Measurements from ENCODE around the gene PLA2G4E. TPM values are rescaled to one million over a fixed set of nuclear protein-coding genes. Genes with fewer than 3 reads are reported as not detected.
A peak's percentile ranks its signal among the peaks of the same experiment; 100 is the strongest.

PLA2G4E gene, protein sequence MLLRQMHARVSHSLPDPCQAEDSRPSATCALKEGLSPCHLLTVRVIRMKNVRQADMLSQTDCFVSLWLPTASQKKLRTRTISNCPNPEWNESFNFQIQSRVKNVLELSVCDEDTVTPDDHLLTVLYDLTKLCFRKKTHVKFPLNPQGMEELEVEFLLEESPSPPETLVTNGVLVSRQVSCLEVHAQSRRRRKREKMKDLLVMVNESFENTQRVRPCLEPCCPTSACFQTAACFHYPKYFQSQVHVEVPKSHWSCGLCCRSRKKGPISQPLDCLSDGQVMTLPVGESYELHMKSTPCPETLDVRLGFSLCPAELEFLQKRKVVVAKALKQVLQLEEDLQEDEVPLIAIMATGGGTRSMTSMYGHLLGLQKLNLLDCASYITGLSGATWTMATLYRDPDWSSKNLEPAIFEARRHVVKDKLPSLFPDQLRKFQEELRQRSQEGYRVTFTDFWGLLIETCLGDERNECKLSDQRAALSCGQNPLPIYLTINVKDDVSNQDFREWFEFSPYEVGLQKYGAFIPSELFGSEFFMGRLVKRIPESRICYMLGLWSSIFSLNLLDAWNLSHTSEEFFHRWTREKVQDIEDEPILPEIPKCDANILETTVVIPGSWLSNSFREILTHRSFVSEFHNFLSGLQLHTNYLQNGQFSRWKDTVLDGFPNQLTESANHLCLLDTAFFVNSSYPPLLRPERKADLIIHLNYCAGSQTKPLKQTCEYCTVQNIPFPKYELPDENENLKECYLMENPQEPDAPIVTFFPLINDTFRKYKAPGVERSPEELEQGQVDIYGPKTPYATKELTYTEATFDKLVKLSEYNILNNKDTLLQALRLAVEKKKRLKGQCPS
- total RNA-seq, result 8.8 TPM

GRCh38 chr15:42020713-42021273 is at the start of gene PLA2G4E:
Gene PLA2G4E, minus strand, starts transcription at chr15:42021042. Its CDS starts 12 bp downstream, at chr15:42021030.
- H3K36me3 ChIP-seq, result no peaks in the 10 kb centered on the region
- TF ChIP-seq POLR2AphosphoS5 (IDR thresholded peaks at IDR 0.05; ENCODE audit: insufficient read depth in 1 of 2, low read depth in 1 of 2) (no peak), POLR2A (IDR thresholded peaks at IDR 0.05) (no peak), CTCF (IDR thresholded peaks at IDR 0.05) (no peak)
- H3K9me3 ChIP-seq, result no peaks in the 10 kb centered on the region
- no peak within 1 kb of the TSS for H3K27ac ChIP-seq
- intact Hi-C loops (cut with DNase I), result no loop called here
- DNase-seq (ENCODE audit: extremely low spot score in 2 of 2), result no peak
- no peaks in the 10 kb centered on the region for H3K4me1 ChIP-seq
- H3K27me3 ChIP-seq, result no peaks in the 10 kb centered on the region
- H3K4me3 ChIP-seq, result no peak within 1 kb of the TSS

DNA sequence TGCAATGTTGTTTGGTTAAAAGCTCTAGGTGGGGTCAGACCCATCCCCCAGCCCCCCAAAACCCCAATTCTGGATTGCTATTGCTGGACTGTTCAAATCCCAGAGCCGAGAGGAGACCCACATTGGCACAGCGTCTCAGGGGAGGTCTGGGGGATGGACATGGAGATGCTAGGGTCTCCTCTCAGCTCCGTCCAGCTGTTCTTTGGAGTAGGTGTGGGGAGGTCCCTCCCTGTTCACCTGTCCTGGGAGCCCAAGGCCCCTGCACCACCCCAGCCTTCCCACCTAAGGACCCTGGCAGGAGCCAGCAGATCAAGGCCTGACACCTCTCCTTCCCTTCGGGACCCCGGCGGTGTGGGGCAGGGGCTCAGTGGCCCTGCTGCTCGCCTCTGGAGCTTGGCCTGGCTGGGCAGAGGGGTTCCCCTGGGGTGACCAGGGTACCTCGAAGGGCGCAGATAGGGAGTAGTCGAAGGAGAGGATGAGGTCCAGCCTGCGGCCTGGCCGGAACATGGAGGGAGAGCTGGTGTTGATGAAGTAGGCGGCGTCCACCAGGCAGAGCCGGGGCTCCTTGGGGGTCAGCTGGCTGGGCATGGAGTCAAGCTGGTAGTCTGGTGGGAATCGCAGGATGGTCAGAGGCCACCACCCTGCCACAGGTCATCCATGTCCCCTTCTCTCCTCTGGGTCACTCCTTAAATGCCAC is 49.6 kb upstream of the PLA2G4E start:
- TF ChIP-seq POLR2A (IDR thresholded peaks at IDR 0.05), result no peak
- TF ChIP-seq CTCF (IDR thresholded peaks at IDR 0.05), result no peak
- no peak for TF ChIP-seq POLR2AphosphoS5 (IDR thresholded peaks at IDR 0.05; ENCODE audit: insufficient read depth in 1 of 2, low read depth in 1 of 2)
- Histone ChIP-seq H3K4me3 (no peak overlapping the region), H3K9me3 (no peaks in the 10 kb centered on the region), H3K27me3 (no peaks in the 10 kb centered on the region), H3K36me3 (no peaks in the 10 kb centered on the region), H3K27ac (no peak overlapping the region), H3K4me1 (no peaks in the 10 kb centered on the region)
- intact Hi-C loops (cut with DNase I), result no loop called here
- DNase-seq (ENCODE audit: extremely low spot score in 2 of 2), result peak in 1 of 2 donors; percentile 72

- intact Hi-C loops (cut with DNase I), result no loop called here
- TF ChIP-seq POLR2A (IDR thresholded peaks at IDR 0.05) (no peak), POLR2AphosphoS5 (IDR thresholded peaks at IDR 0.05; ENCODE audit: insufficient read depth in 1 of 2, low read depth in 1 of 2) (no peak), CTCF (IDR thresholded peaks at IDR 0.05) (no peak)
- peak in 1 of 2 donors; percentile 82 for DNase-seq (ENCODE audit: extremely low spot score in 2 of 2)
- Histone ChIP-seq H3K27ac (no peak overlapping the region), H3K27me3 (no peaks in the 10 kb centered on the region), H3K36me3 (no peaks in the 10 kb centered on the region), H3K4me1 (no peaks in the 10 kb centered on the region), H3K4me3 (no peak overlapping the region), H3K9me3 (no peaks in the 10 kb centered on the region)
Measured at GRCh38 chr15:42069496-42070278, 48.8 kb upstream of the PLA2G4E start.

- Histone ChIP-seq H3K4me1 (no peaks in the 10 kb centered on the region), H3K9me3 (no peaks in the 10 kb centered on the region), H3K36me3 (no peaks in the 10 kb centered on the region), H3K27me3 (no peaks in the 10 kb centered on the region), H3K4me3 (no peak overlapping the region), H3K27ac (no peak overlapping the region)
- DNase-seq (ENCODE audit: extremely low spot score in 2 of 2), result peak in 1 of 2 donors; percentile 14
- TF ChIP-seq POLR2A (IDR thresholded peaks at IDR 0.05) (no peak), POLR2AphosphoS5 (IDR thresholded peaks at IDR 0.05; ENCODE audit: insufficient read depth in 1 of 2, low read depth in 1 of 2) (no peak), CTCF (IDR thresholded peaks at IDR 0.05) (no peak)
- intact Hi-C loops (cut with DNase I), result no loop called here
Measured at GRCh38 chr15:42069025-42069424, 48.2 kb upstream of the PLA2G4E start.
